Measurements from ENCODE around the gene ADD1.

ADD1 gene

DNA sequence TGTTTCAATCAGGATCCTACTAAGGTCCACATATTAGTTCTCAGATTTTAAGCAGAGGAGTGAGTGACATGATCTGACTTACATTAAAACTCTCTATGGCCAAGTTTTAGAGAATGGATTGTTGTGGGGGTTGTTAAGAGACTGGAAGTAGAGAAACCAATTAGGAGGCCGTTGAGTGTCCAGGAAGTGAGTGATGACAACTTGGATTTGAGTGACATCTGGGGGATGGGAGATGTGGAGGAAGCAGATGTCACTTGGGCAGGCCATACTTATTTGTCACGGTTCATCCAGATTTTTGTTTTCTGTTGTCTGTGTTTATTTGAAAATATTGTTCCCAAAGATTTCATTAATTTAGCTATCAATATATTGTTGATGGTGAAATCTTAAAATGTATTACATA, 28.3 kb downstream of the ADD1 start:
- no peak for DNase-seq
- H3K4me1 ChIP-seq (ENCODE audit: control insufficient read depth, insufficient read depth, low read length, poor library complexity, severe bottlenecking) = peaks cover 3% of the 10 kb centered on the region
- H3K27ac ChIP-seq (ENCODE audit: insufficient read depth, low read length, poor library complexity, severe bottlenecking) = no peak overlapping the region
- H3K4me3 ChIP-seq (ENCODE audit: insufficient read depth, low read depth, low read length, poor library complexity, severe bottlenecking) = no peak overlapping the region
- H3K36me3 ChIP-seq (ENCODE audit: control insufficient read depth, insufficient read depth, low read length) = peaks cover 6% of the 10 kb centered on the region
- no peaks in the 10 kb centered on the region for H3K27me3 ChIP-seq (replicated peaks; ENCODE audit: control insufficient read depth, insufficient read depth, low read length, poor library complexity, severe bottlenecking)
- no peaks in the 10 kb centered on the region for H3K9me3 ChIP-seq (ENCODE audit: control insufficient read depth, low read length)

DNA sequence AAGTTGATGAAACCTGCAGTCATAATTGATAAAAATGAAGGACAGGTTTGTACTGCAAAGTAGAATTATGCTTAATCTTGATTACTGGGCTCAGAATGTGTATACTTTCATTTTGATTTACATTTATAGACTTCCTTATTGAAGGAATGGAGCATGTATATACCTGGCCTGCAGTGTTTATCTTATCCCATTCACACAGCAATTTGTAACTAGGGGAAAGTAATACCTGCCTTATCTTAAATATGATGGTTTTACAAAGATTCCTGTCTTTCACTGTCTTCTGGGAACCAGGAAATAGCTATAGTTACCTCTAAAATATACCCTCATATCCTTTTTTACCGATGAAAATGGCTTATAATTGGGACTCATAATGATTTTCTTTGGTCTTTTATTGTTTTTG, 29.7 kb downstream of the ADD1 start:
- Histone ChIP-seq H3K27ac (ENCODE audit: insufficient read depth, low read length, poor library complexity, severe bottlenecking) (no peak overlapping the region), H3K4me3 (ENCODE audit: insufficient read depth, low read depth, low read length, poor library complexity, severe bottlenecking) (no peak overlapping the region), H3K9me3 (ENCODE audit: control insufficient read depth, low read length) (no peaks in the 10 kb centered on the region), H3K4me1 (ENCODE audit: control insufficient read depth, insufficient read depth, low read length, poor library complexity, severe bottlenecking) (no peaks in the 10 kb centered on the region), H3K36me3 (ENCODE audit: control insufficient read depth, insufficient read depth, low read length) (peaks cover 12% of the 10 kb centered on the region), H3K27me3 (replicated peaks; ENCODE audit: control insufficient read depth, insufficient read depth, low read length, poor library complexity, severe bottlenecking) (no peaks in the 10 kb centered on the region)
- no peak for DNase-seq

- H3K36me3 ChIP-seq (ENCODE audit: control insufficient read depth, insufficient read depth, low read length) = peaks cover 12% of the 10 kb centered on the region
Observed at GRCh38 chr4:2874861-2875260, 31.2 kb downstream of the ADD1 start.

GRCh38 chr4:2875556-2875955, 31.9 kb downstream of the ADD1 start:
- no peaks in the 10 kb centered on the region for H3K9me3 ChIP-seq (ENCODE audit: control insufficient read depth, low read length)
- H3K27ac ChIP-seq (ENCODE audit: insufficient read depth, low read length, poor library complexity, severe bottlenecking) = no peak overlapping the region

More at GRCh38 chr4:2874861-2875260, 31.2 kb downstream of the ADD1 start:
- Histone ChIP-seq H3K4me1 (ENCODE audit: control insufficient read depth, insufficient read depth, low read length, poor library complexity, severe bottlenecking) (no peaks in the 10 kb centered on the region), H3K4me3 (ENCODE audit: insufficient read depth, low read depth, low read length, poor library complexity, severe bottlenecking) (no peak overlapping the region), H3K9me3 (ENCODE audit: control insufficient read depth, low read length) (no peaks in the 10 kb centered on the region), H3K27ac (ENCODE audit: insufficient read depth, low read length, poor library complexity, severe bottlenecking) (no peak overlapping the region), H3K27me3 (replicated peaks; ENCODE audit: control insufficient read depth, insufficient read depth, low read length, poor library complexity, severe bottlenecking) (no peaks in the 10 kb centered on the region)
- DNase-seq = no peak

GRCh38 chr4:2878346-2878745, 34.7 kb downstream of the ADD1 start:
- H3K9me3 ChIP-seq (ENCODE audit: control insufficient read depth, low read length) = no peaks in the 10 kb centered on the region
- no peaks in the 10 kb centered on the region for H3K27me3 ChIP-seq (replicated peaks; ENCODE audit: control insufficient read depth, insufficient read depth, low read length, poor library complexity, severe bottlenecking)
- DNase-seq = no peak
- peaks cover 20% of the 10 kb centered on the region for H3K36me3 ChIP-seq (ENCODE audit: control insufficient read depth, insufficient read depth, low read length)
- no peak overlapping the region for H3K27ac ChIP-seq (ENCODE audit: insufficient read depth, low read length, poor library complexity, severe bottlenecking)
- no peak overlapping the region for H3K4me3 ChIP-seq (ENCODE audit: insufficient read depth, low read depth, low read length, poor library complexity, severe bottlenecking)
- no peaks in the 10 kb centered on the region for H3K4me1 ChIP-seq (ENCODE audit: control insufficient read depth, insufficient read depth, low read length, poor library complexity, severe bottlenecking)

More at GRCh38 chr4:2875556-2875955, 31.9 kb downstream of the ADD1 start:
- no peak overlapping the region for H3K4me3 ChIP-seq (ENCODE audit: insufficient read depth, low read depth, low read length, poor library complexity, severe bottlenecking)
- peaks cover 12% of the 10 kb centered on the region for H3K36me3 ChIP-seq (ENCODE audit: control insufficient read depth, insufficient read depth, low read length)
- H3K4me1 ChIP-seq (ENCODE audit: control insufficient read depth, insufficient read depth, low read length, poor library complexity, severe bottlenecking) = no peaks in the 10 kb centered on the region
- no peaks in the 10 kb centered on the region for H3K27me3 ChIP-seq (replicated peaks; ENCODE audit: control insufficient read depth, insufficient read depth, low read length, poor library complexity, severe bottlenecking)
- no peak for DNase-seq

DNA sequence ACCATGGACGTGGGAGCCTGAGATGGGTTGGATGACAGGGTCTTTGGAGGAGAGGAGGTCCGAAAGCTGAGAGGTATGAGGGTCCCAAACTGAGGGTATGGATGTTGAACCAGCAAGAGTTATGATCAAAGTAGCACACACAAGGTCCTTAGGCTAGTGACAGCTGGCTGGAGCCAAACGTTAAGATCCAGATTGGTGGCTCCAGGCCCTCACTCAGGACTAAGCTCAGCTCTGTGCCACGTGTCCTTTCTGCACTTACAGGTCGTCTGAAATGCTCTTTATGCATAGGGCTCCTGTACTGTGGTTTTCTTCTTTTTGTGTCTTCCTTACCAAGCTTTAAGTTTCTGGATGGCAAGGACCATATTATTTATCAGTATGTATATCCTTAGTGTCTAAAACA, 35.4 kb downstream of the ADD1 start:
- H3K27me3 ChIP-seq (replicated peaks; ENCODE audit: control insufficient read depth, insufficient read depth, low read length, poor library complexity, severe bottlenecking) = no peaks in the 10 kb centered on the region
- H3K9me3 ChIP-seq (ENCODE audit: control insufficient read depth, low read length) = no peaks in the 10 kb centered on the region
- H3K4me1 ChIP-seq (ENCODE audit: control insufficient read depth, insufficient read depth, low read length, poor library complexity, severe bottlenecking) = no peaks in the 10 kb centered on the region
- H3K27ac ChIP-seq (ENCODE audit: insufficient read depth, low read length, poor library complexity, severe bottlenecking) = no peak overlapping the region
- H3K36me3 ChIP-seq (ENCODE audit: control insufficient read depth, insufficient read depth, low read length) = peaks cover 20% of the 10 kb centered on the region
- no peak overlapping the region for H3K4me3 ChIP-seq (ENCODE audit: insufficient read depth, low read depth, low read length, poor library complexity, severe bottlenecking)
- DNase-seq = no peak

- H3K4me1 ChIP-seq (ENCODE audit: control insufficient read depth, insufficient read depth, low read length, poor library complexity, severe bottlenecking) = no peaks in the 10 kb centered on the region
- H3K4me3 ChIP-seq (ENCODE audit: insufficient read depth, low read depth, low read length, poor library complexity, severe bottlenecking) = no peak overlapping the region
- H3K9me3 ChIP-seq (ENCODE audit: control insufficient read depth, low read length) = no peaks in the 10 kb centered on the region
- H3K27ac ChIP-seq (ENCODE audit: insufficient read depth, low read length, poor library complexity, severe bottlenecking) = no peak overlapping the region
- no peak for DNase-seq
- no peaks in the 10 kb centered on the region for H3K27me3 ChIP-seq (replicated peaks; ENCODE audit: control insufficient read depth, insufficient read depth, low read length, poor library complexity, severe bottlenecking)
- H3K36me3 ChIP-seq (ENCODE audit: control insufficient read depth, insufficient read depth, low read length) = peaks cover 29% of the 10 kb centered on the region
Observed at GRCh38 chr4:2881431-2881830, 37.8 kb downstream of the ADD1 start.

- H3K27me3 ChIP-seq (replicated peaks; ENCODE audit: control insufficient read depth, insufficient read depth, low read length, poor library complexity, severe bottlenecking) = no peaks in the 10 kb centered on the region
- H3K4me3 ChIP-seq (ENCODE audit: insufficient read depth, low read depth, low read length, poor library complexity, severe bottlenecking) = no peak overlapping the region
- no peaks in the 10 kb centered on the region for H3K4me1 ChIP-seq (ENCODE audit: control insufficient read depth, insufficient read depth, low read length, poor library complexity, severe bottlenecking)
- no peaks in the 10 kb centered on the region for H3K9me3 ChIP-seq (ENCODE audit: control insufficient read depth, low read length)
- DNase-seq = no peak
- H3K27ac ChIP-seq (ENCODE audit: insufficient read depth, low read length, poor library complexity, severe bottlenecking) = no peak overlapping the region
- peaks cover 29% of the 10 kb centered on the region for H3K36me3 ChIP-seq (ENCODE audit: control insufficient read depth, insufficient read depth, low read length)
Observed at GRCh38 chr4:2882341-2882740, 38.7 kb downstream of the ADD1 start.

DNA sequence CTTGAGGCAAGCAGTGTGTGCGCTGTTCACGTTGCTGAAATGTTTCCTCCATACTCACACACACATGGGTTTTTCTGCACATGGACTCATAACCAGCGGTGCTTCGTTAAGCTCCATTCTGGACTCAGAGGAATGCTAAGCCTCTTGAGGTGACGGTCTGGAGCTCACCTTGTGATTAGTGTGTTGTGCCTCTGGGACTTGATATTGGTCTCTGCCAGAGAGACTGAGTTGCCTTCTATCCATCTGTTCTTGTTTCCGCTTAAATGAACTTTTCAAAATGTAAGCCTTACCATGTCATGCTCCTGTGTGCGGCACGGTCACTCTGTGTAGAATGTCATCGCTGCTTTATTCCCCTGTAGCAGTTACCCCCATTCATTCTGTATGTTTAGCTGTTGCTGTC, 42.5 kb downstream of the ADD1 start:
- Histone ChIP-seq H3K9me3 (ENCODE audit: control insufficient read depth, low read length) (no peaks in the 10 kb centered on the region), H3K27me3 (replicated peaks; ENCODE audit: control insufficient read depth, insufficient read depth, low read length, poor library complexity, severe bottlenecking) (no peaks in the 10 kb centered on the region), H3K27ac (ENCODE audit: insufficient read depth, low read length, poor library complexity, severe bottlenecking) (no peak overlapping the region), H3K36me3 (ENCODE audit: control insufficient read depth, insufficient read depth, low read length) (peaks cover 30% of the 10 kb centered on the region), H3K4me3 (ENCODE audit: insufficient read depth, low read depth, low read length, poor library complexity, severe bottlenecking) (no peak overlapping the region), H3K4me1 (ENCODE audit: control insufficient read depth, insufficient read depth, low read length, poor library complexity, severe bottlenecking) (no peaks in the 10 kb centered on the region)
- DNase-seq = no peak

DNA sequence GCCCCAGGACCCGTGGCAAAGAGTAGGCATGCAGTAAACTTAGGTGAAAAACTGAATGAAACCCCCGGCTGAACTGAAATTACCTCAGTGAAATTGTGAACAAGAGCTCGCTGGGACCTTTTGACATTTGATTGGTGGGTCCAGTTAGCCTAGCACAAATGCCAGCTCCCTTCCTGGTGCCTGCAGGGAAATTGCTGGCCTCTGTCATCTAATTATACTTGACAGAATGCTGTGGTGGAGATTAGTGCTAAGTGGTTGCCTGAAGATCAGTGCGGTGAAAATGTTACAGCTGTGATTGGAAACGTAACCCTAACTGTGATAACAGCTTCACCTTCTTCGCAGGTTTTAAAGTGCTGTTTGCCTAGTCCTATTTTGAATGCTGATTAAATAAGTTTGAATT, 43.0 kb downstream of the ADD1 start:
- no peaks in the 10 kb centered on the region for H3K4me1 ChIP-seq (ENCODE audit: control insufficient read depth, insufficient read depth, low read length, poor library complexity, severe bottlenecking)
- no peak for DNase-seq
- H3K4me3 ChIP-seq (ENCODE audit: insufficient read depth, low read depth, low read length, poor library complexity, severe bottlenecking) = no peak overlapping the region
- no peak overlapping the region for H3K27ac ChIP-seq (ENCODE audit: insufficient read depth, low read length, poor library complexity, severe bottlenecking)
- peaks cover 29% of the 10 kb centered on the region for H3K36me3 ChIP-seq (ENCODE audit: control insufficient read depth, insufficient read depth, low read length)
- H3K27me3 ChIP-seq (replicated peaks; ENCODE audit: control insufficient read depth, insufficient read depth, low read length, poor library complexity, severe bottlenecking) = no peaks in the 10 kb centered on the region
- no peaks in the 10 kb centered on the region for H3K9me3 ChIP-seq (ENCODE audit: control insufficient read depth, low read length)

DNA sequence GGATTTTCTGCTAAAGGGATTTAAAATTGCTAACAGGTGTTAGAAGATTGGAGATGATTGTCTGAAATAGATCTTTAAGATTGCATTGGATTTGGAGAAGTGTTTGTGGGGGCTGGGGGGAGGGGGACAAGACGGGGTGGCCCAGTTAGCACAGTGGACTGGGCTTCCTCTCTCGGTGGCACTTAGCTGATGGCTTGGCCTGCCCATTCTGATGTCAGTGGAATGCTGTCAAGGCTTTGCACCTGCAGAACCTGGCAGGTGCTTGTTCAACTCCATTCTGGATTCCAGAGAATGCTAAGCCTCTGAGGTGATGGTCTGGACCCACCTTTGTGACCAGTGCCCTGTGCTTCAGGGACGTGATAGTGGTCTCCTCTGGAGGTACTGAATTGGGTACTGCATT, 43.7 kb downstream of the ADD1 start:
- Histone ChIP-seq H3K27ac (ENCODE audit: insufficient read depth, low read length, poor library complexity, severe bottlenecking) (no peak overlapping the region), H3K9me3 (ENCODE audit: control insufficient read depth, low read length) (no peaks in the 10 kb centered on the region), H3K4me3 (ENCODE audit: insufficient read depth, low read depth, low read length, poor library complexity, severe bottlenecking) (no peak overlapping the region), H3K36me3 (ENCODE audit: control insufficient read depth, insufficient read depth, low read length) (peaks cover 23% of the 10 kb centered on the region), H3K27me3 (replicated peaks; ENCODE audit: control insufficient read depth, insufficient read depth, low read length, poor library complexity, severe bottlenecking) (no peaks in the 10 kb centered on the region), H3K4me1 (ENCODE audit: control insufficient read depth, insufficient read depth, low read length, poor library complexity, severe bottlenecking) (no peaks in the 10 kb centered on the region)
- no peak for DNase-seq

Measured in effector memory CD4-positive, alpha-beta T cell (primary cell).